GM12865 (cell line): ENCODE measurements around the gene LHPP.

Experiments
- DNase-seq: peaks from one replicate; pipeline ENCODE4 v3.0.0; 2010; ENCODE audit warnings: low read depth
- H3K4me3 ChIP-seq: 2 replicates; pipeline ENCODE4 v1.5.1; 2011; ENCODE audit warnings: mild to moderate bottlenecking, low read depth, low read length, control low read depth
- CTCF ChIP-seq: IDR thresholded peaks from 2 replicates; pipeline ENCODE4 v1.5.1; 2011; ENCODE audit warnings: low read length, control low read depth, low read depth, inconsistent platforms; ENCODE audit not compliant: insufficient read depth; ENCODE audit errors: missing control alignments

The LHPP gene

DNA sequence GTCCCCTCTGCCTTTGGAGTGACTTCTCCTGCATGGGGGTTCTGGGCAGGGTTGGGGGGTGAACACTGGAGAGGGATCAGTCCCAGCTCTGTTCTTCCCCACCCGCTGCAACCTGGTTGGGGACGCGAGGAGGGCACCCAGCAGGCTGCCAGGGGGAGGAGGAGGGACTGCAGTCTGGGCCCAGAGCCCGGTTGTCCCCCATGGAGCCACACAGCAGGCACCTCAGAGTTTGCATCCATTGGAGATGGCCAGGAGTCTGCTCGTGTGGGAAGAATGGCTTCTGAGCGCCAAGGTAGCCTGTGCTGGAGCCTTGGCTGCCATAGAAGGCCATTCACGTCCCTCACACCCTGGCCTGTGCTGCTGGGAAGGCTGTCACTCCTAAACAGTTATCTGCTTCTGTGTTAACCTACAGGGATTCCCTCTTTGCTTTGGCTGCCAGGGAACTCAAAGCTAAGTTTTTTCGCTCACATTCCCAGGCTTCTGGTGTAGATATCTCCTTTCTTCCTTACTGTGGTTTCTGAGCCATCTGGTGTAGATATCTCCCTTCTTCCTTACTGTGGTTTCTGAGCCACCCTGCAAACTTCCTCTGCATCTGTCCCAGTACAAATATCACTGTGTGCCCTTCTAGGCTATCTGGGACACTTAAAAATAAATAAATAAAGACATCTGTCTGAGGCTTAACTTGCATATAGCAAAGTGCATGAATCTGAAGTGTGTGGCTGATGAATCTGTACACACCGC lies 133.7 kb downstream of the LHPP start:
- no peak for DNase-seq
- no peak for TF ChIP-seq CTCF
- no peak overlapping the region for H3K4me3 ChIP-seq

- DNase-seq, result no peak
- no peak overlapping the region for H3K4me3 ChIP-seq
- no peak for TF ChIP-seq CTCF
Measured at GRCh38 chr10:124596116-124596785, 134.6 kb downstream of the LHPP start.

- H3K4me3 ChIP-seq, result no peak overlapping the region
- no peak for TF ChIP-seq CTCF
- no peak for DNase-seq
Measured at GRCh38 chr10:124596962-124597845, 135.6 kb downstream of the LHPP start.

- DNase-seq, result no peak
- H3K4me3 ChIP-seq, result no peak overlapping the region
- no peak for TF ChIP-seq CTCF
Measured at GRCh38 chr10:124597846-124598165, 136.2 kb downstream of the LHPP start.

- TF ChIP-seq CTCF, result no peak
- H3K4me3 ChIP-seq, result no peak overlapping the region
- DNase-seq, result no peak
Measured at GRCh38 chr10:124598196-124598595, 136.6 kb downstream of the LHPP start.

DNA sequence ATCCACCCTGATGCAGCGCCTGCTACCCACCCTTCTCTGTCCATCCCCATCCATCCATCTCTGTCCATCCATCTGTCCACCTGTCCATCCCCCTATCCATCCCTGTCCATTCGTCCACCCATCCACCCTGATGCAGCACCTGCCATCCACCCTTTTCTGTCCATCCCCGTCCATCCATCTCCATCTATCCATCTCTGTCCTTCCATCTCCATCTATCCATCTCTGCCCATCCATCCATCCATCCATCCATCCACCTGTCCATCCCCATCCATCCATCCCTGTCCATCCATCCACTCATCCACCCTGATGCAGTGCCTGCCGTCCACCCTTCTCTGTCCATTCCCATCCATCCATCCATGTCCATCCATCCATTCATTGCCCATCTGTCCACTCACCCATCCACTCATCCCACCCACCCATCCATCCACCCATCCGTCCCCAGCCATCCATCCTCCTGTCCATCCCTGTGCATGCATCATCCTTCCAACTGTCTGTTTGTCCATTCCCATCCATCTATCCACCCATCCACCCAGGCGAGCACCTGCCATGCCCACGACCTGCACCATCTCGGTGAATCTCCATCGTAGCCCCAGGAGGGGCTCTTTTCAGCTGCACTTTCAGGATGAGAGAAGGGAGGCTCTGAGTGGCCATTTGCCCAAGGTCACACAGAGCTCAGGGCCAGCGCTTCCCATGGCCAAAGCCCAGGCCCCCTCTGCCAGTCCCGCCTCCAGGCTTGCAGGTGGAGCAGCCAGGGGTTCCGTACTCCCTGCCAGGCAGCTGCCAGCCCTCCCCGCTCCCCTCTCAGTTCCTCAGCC lies 137.4 kb downstream of the LHPP start:
- no peak for DNase-seq
- no peak for TF ChIP-seq CTCF
- no peak overlapping the region for H3K4me3 ChIP-seq
